ENCODE data around the gene AK1.

AK1 gene

DNA sequence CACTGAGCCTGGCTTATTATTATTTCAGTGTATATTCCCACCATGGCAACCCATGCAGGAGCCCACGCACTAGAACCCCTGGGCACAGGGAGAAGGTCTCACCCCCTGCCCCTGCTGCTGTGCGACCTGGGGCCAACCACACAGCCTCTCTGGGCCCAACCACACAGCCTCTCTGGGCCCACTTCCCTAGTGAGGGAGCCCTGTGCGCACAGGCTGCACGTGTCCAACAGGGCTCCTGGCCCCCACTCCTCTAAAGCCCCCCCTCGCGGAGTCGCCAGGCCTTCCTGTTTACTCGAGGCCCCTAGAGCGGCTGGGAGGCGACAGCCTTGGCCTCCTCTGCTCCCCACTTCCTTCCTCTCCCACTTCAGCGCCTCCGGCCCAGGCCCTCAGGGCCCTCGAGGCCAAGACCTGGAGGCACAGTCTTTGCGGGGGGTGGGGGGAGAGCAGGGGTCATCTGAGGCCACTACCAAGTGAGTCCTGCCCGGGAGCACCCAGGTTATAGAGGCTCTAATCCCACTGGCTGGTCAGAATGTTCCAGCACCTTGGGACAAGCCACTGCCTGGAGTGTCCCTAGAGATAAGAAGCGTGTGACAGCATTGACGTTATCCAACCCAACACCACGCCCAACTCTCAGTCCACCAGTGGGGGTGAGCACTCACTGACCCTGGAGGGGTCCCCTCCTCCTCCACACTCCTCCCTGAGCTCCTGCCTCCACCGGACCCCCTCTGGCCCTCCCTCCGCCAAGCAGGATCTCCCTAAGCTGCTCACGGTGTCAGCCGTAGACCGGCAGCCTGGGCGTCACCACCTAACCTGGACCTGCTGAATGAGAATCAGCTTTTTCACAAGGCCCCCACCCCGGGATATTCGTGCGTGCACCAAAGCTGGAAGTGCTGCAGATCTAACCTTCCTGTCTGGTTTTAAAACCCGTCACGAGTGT lies 15.1 kb downstream of the AK1 start:
- Histone ChIP-seq H3K36me3 (replicated peaks; ENCODE audit: insufficient read depth, low read length) (no peaks in the 10 kb centered on the region), H3K4me3 (ENCODE audit: low read length) (no peak overlapping the region), H2AFZ (ENCODE audit: low read length) (no peak overlapping the region), H3K27ac (ENCODE audit: low read length) (no peak overlapping the region), H3K79me2 (ENCODE audit: low read length) (no peaks in the 10 kb centered on the region), H3K9ac (ENCODE audit: low read length) (no peak overlapping the region), H3K9me2 (replicated peaks; ENCODE audit: insufficient read depth, low read length) (no peaks in the 10 kb centered on the region), H3F3A (ENCODE audit: insufficient read depth, low read length) (no peaks in the 10 kb centered on the region), H4K20me1 (ENCODE audit: insufficient read depth, low read length) (no peaks in the 10 kb centered on the region), H3K4me2 (ENCODE audit: low read depth, low read length) (no peak overlapping the region), H3K27me3 (replicated peaks; ENCODE audit: insufficient read depth, low read length) (no peaks in the 10 kb centered on the region), H3K4me1 (ENCODE audit: low read length) (no peaks in the 10 kb centered on the region), H3K9me3 (replicated peaks; ENCODE audit: insufficient read depth, low read length) (no peaks in the 10 kb centered on the region)
- TF ChIP-seq EZH2phosphoT487 (IDR thresholded peaks at IDR 0.05; ENCODE audit: low read length) (no peak), EZH2 (optimal IDR thresholded peaks at IDR 0.05; ENCODE audit: low read depth, low read length) (no peak)
- TF ChIP-seq, protein P1, sequence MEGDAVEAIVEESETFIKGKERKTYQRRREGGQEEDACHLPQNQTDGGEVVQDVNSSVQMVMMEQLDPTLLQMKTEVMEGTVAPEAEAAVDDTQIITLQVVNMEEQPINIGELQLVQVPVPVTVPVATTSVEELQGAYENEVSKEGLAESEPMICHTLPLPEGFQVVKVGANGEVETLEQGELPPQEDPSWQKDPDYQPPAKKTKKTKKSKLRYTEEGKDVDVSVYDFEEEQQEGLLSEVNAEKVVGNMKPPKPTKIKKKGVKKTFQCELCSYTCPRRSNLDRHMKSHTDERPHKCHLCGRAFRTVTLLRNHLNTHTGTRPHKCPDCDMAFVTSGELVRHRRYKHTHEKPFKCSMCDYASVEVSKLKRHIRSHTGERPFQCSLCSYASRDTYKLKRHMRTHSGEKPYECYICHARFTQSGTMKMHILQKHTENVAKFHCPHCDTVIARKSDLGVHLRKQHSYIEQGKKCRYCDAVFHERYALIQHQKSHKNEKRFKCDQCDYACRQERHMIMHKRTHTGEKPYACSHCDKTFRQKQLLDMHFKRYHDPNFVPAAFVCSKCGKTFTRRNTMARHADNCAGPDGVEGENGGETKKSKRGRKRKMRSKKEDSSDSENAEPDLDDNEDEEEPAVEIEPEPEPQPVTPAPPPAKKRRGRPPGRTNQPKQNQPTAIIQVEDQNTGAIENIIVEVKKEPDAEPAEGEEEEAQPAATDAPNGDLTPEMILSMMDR (IDR thresholded peaks at IDR 0.05; ENCODE audit: low read length), result no peak
- DNase-seq, result no peak

DNA sequence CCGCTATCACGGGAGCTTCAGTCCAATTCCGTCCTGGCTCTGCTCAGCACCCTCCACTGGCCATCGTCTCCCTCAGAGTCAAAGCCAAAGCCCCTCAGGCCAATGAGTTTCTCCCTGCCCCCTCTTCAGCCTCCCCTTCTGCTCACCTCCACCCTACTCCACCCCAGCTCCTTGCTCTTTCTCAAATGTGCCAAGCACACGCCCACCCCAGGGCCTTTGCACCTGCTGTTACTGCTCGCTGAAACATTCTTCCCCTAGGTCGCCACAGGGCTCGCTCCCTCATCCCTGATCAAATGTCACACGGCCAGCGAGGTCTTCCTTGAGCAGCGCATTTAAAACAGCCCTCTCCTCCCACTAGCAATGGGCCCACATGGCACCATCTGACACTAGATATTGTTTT lies 16.7 kb downstream of the AK1 start:
- no peaks in the 10 kb centered on the region for H3F3A ChIP-seq (ENCODE audit: insufficient read depth, low read length)
- no peak for DNase-seq
- no peak for TF ChIP-seq EZH2 (optimal IDR thresholded peaks at IDR 0.05; ENCODE audit: low read depth, low read length)
- TF ChIP-seq, protein P1 (IDR thresholded peaks at IDR 0.05; ENCODE audit: low read length), result no peak

DNA sequence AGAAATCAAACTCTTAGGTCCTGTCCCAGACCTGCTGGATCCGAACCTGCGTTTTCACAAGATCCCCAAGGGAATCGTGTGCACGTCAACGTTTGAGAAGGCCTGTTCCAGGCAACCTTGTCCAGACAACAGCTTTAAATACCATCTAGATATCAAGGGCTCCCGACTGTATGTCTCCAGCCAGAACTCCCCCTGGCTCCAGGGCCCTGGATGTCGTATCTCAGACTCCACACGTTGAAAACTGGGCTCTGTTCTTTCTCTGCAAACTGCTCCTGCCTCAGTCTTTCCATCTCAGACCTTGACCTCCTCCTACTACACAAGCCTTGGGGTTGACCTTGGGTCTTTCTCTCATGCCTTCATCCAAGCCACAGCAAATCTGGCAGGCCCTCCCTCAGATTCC lies 17.2 kb downstream of the AK1 start:
- Histone ChIP-seq H3K4me2 (ENCODE audit: low read depth, low read length) (no peak overlapping the region), H3K9me3 (replicated peaks; ENCODE audit: insufficient read depth, low read length) (no peaks in the 10 kb centered on the region), H3K27ac (ENCODE audit: low read length) (no peak overlapping the region), H2AFZ (ENCODE audit: low read length) (no peak overlapping the region), H3K27me3 (replicated peaks; ENCODE audit: insufficient read depth, low read length) (no peaks in the 10 kb centered on the region), H3K36me3 (replicated peaks; ENCODE audit: insufficient read depth, low read length) (no peaks in the 10 kb centered on the region), H3F3A (ENCODE audit: insufficient read depth, low read length) (no peaks in the 10 kb centered on the region), H3K4me1 (ENCODE audit: low read length) (no peaks in the 10 kb centered on the region), H3K79me2 (ENCODE audit: low read length) (no peaks in the 10 kb centered on the region), H3K9me2 (replicated peaks; ENCODE audit: insufficient read depth, low read length) (no peaks in the 10 kb centered on the region), H3K4me3 (ENCODE audit: low read length) (no peak overlapping the region), H4K20me1 (ENCODE audit: insufficient read depth, low read length) (no peaks in the 10 kb centered on the region), H3K9ac (ENCODE audit: low read length) (no peak overlapping the region)
- TF ChIP-seq, protein P1 (IDR thresholded peaks at IDR 0.05; ENCODE audit: low read length), result no peak
- TF ChIP-seq EZH2 (optimal IDR thresholded peaks at IDR 0.05; ENCODE audit: low read depth, low read length) (no peak), EZH2phosphoT487 (IDR thresholded peaks at IDR 0.05; ENCODE audit: low read length) (no peak)
- DNase-seq, result no peak

More for the DNA sequence above, 16.7 kb downstream of the AK1 start:
- H2AFZ ChIP-seq (ENCODE audit: low read length), result no peak overlapping the region
- no peaks in the 10 kb centered on the region for H4K20me1 ChIP-seq (ENCODE audit: insufficient read depth, low read length)
- H3K9me2 ChIP-seq (replicated peaks; ENCODE audit: insufficient read depth, low read length), result no peaks in the 10 kb centered on the region
- no peaks in the 10 kb centered on the region for H3K79me2 ChIP-seq (ENCODE audit: low read length)
- H3K27ac ChIP-seq (ENCODE audit: low read length), result no peak overlapping the region
- no peak overlapping the region for H3K4me3 ChIP-seq (ENCODE audit: low read length)
- H3K4me1 ChIP-seq (ENCODE audit: low read length), result no peaks in the 10 kb centered on the region
- no peak overlapping the region for H3K4me2 ChIP-seq (ENCODE audit: low read depth, low read length)
- H3K36me3 ChIP-seq (replicated peaks; ENCODE audit: insufficient read depth, low read length), result no peaks in the 10 kb centered on the region
- H3K27me3 ChIP-seq (replicated peaks; ENCODE audit: insufficient read depth, low read length), result no peaks in the 10 kb centered on the region
- no peak overlapping the region for H3K9ac ChIP-seq (ENCODE audit: low read length)
- no peaks in the 10 kb centered on the region for H3K9me3 ChIP-seq (replicated peaks; ENCODE audit: insufficient read depth, low read length)
